Central memory CD4-positive, alpha-beta T cell (primary cell): ENCODE data around the gene ZSCAN21.
A peak's percentile ranks its signal among the peaks of the same experiment; 100 is the strongest.

Experiments
- DNase-seq: peaks from one replicate; pipeline ENCODE4 v3.0.0; 2022

Gene ZSCAN21

DNA sequence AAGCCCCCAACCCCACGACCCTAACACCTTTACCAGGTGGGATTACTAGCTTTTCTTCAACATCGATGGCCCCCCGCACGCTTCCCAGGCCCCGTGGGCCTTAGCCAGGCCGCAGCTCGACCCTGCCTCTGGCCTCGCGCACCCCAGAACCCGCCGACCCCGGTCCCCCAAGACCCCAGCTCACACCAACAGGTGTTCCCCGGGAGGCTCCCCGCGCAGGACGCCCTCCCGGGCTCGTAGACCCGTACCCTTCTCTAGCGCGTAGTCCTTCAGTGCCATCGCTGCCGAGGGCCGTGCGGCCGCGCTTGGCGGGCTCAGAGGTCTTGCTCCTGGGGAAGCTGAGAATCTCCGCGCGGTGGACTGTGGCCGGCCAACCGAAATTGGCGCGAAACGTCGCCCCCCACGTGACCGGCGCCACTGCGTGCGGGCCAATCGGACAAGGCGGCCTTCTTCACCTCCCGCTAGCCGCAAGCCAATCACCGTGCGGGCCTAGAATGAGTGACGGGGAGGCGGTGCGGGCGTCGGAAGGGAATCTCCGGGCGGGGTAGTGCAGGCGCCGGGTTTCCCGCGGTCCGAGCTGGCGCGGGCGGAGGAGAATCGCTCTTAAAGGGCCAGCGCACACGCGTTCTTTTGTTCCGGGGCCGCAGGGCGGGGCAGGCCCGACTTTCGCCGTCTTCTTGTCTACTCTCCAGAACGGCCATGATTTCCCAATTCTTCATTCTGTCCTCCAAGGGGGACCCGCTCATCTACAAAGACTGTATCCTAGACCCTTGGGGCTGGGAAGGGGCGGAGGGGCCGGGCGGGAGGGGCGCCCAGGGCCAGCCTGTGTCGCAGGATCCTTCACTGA, 51.7 kb downstream of the ZSCAN21 start, which contains the start of the genes AP4M1 and MCM7:
AP4M1 (plus strand) TSS at position 628 of the 847 bp plus-strand sequence; CDS start at position 700, 72 bp downstream.
MCM7 (minus strand) TSS at position 382 of the 847 bp plus-strand sequence; CDS start at position 279, 103 bp downstream.
- peak; percentile 95 for DNase-seq

DNA sequence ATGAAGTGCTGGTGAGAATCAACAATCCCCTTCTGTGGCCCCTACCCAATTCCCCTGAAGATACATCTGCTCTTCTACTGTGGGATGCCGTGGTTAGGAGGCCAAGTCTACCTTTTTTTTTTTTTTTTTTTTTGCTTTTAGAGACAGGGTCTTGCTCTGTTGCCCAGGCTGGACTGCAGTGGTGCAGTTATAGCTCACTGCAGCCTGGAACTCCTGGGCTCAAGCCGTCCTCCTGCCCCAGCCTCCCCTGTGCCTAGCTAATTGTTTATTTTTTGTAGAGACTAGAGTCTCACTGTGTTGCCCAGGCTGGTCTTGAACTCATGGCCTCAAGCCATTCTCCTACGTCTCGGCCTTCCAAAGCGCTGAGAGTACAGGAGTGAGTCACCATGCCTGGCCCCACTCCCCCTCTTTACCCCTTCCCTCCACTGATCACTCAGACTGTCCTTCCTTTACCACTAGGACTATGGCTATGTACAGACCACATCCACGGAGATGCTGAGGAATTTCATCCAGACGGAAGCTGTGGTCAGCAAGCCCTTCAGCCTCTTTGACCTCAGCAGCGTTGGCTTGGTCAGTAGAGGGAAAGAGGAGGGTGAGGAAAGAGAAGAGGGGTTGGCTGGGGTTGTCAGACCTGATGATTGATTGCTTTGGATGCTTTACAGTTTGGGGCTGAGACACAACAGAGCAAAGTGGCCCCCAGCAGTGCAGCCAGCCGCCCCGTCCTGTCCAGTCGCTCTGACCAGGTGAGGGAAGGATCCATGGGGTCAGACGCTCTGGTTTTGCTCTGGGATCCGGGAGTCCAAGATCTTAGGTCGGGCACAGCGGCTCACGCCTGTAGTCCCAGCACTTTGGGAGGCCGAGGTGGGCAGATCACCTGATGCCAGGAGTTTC, 53.6 kb downstream of the ZSCAN21 start:
- no peak for DNase-seq

DNA sequence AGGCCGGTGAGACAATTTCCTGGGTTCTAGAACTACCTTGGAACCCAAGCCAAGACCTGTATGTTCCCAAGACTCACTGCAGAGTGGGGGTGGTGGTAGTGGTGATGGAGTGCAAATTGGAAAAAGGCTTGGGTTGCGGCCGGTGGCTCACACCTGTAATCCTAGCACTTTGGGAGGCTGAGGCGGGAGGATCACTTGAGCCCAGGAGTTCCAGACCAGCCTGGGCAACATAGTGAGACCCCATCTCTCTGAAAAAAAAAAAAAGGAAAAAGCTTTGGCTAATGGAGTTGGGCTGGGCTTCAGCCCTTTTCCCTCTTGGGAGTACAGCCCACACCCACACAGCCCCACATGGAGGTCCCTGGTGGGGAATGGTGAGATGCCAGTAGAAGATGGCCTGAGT, 56.0 kb downstream of the ZSCAN21 start:
- DNase-seq = no peak

DNA sequence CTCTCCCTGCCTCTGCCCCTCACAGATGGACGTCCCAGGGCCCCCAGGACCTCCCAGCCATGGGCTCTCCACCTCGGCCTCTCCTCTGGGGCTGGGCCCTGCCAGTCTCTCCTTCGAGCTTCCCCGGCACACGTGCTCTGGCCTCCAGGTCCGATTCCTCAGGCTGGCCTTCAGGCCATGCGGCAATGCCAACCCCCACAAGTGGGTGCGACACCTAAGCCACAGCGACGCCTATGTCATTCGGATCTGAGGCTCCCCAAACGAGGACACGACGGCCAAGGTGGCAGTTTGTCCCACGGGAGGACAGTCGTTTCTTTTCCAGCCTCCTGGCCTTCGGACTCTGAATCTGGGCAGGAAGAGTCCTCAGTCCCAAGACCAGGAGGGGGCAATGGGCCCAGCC, 57.1 kb downstream of the ZSCAN21 start:
- DNase-seq = no peak

DNA sequence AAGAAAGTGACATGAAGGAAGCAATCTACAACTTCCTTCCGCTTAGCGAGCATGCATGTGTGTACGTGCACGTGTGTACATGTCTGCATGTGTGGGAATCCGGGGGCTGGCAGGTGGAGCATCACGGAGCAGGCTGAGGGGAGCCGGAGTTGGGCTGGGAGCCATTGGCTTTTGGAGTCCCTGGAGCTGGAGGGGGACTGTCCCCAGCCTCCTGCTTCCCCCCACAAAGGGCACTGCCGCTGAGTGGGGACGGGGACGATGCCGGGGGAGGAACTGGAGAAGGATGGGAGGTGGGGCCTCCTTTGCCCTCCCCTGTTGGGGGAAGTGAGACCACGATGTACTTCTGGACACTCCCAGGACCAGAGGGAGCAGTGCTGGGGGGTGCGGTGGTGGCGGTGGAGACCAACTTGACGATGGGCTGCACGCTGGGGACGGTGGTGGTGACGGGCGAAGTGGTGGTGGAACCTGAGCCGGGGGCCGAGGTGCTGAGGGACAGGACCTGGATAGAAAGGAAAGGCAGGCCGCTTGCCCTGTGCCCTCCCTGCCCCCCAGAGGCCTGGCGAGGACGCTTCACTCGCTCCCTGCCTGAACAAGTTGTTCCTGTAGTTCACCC, 57.7 kb downstream of the ZSCAN21 start:
- DNase-seq = no peak

DNA sequence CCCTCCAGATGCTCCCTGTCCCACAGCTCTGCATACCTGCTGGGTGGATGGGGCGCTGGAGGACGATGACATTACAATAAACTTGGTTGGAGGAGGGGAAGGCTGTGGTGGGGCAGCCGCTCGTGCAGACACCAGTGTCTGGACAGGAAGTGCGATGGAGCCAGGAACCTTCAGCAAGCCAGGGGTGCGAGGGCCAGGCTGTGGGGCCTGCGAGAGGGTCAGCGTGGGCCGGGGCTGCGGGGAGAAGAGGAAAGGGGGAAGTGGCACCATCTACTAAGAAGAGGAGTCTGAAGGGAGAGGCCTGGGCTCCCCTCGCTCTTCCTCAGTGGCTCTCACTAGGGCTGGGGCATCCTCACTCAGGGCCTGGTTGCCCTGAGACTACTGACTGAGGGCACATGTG, 58.3 kb downstream of the ZSCAN21 start:
- no peak for DNase-seq

DNA sequence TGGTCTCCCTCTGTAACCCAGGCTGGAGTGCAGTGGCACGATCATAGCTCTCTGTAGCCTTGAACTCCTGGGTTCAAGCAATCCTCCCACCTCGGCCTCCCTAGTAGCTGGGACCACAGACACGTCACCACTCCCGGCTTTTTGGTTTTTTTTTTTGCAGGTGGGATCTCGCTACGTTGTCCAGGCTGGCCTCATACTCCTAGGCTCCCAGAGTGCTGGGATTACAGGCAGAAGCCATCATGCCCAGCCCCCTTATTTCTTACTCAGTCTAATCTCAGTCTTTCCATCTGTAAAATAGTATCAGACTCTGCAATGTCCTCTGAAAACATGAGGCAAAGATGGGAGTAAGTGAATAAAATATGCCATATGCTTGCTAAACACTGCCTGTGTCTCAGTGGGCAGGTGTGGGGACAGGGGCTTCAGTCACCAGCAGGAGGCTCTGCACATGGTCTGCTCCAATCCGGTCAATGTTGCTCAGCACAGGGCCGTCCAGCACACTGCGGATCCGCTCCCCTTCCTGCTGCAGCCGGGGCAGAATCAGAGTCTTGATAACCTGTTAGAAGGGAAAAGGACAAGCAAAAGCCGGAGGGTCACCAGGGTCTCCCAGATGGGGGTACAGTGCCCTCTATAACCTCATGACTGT, 60.1 kb downstream of the ZSCAN21 start:
- DNase-seq = no peak

DNA sequence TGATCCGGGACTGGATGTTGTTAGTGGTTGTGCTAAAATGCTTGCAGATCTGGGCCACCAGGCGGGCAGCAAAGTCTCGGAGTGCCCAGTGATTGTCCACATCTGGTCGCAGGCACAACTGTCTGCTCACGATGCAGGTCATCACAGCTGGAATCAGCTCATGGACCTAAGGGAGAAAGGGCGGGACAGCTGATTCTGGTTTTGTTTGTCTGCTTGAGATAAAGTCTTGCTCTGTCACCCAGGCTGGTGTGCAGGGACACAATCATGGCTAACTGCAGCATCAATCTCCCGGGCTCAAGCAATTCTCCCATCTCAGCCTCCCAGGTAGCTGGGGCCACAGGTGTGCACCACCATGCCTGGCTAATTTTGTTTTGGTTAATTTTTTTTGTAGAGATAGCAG, 61.6 kb downstream of the ZSCAN21 start:
- no peak for DNase-seq

DNA sequence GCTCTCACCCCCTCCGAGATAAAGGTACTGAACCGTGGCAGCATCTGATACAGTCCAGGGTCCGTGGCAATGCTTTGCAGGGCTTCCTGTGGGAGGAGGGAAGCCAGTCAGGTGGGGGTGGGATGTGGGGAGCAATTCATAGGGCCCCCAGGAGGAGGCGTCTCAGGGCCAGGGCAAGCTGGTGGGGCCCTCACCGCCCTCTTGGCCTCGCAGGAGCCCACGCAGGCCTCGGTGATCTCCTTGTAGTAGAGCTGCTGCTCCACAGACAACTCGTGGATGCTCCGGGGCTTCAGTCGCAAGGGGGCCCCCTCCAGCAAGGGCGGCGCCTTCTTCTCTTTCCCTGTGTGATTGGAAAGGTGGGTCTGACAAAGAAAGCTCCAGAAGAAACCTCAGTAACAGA, 62.3 kb downstream of the ZSCAN21 start:
- DNase-seq = no peak
